Measurements from ENCODE around the gene RYR2. TPM values are rescaled to one million over a fixed set of nuclear protein-coding genes. Genes with fewer than 3 reads are reported as not detected.

RYR2 gene
- polyA plus RNA-seq, 2 of the 4 experiments (the other 2 are of a cell fraction) = 0.06 TPM; not detected in 1

DNA sequence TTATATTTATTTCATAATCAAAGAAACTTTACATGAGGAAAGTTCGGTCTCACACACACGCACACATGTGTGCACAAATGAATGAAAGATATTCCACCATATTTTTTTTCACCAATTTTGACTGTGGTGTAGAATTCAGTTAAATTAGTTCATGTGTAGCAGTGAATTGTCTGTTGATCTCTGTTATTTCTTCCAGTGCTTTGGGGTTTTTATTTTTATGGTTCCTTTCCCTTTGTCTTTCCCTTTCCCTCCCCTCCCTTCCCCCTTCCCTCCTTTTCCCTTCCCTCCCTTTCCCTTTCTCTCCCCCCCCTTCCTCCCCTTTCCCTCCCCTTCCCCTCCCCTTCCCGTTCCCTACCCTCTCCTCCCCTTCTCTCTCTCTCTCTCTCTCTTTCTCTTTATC lies 8.9 kb downstream of the RYR2 start:
- CTCF ChIA-PET = no interaction called here
- DNase-seq (ENCODE audit: low read depth in 1 of 2, low spot score in 1 of 2) = no peak
- Histone ChIP-seq H3K4me2 (no peak overlapping the region), H3K27ac (no peak overlapping the region), H3K4me1 (no peaks in the 10 kb centered on the region), H3K9me3 (no peaks in the 10 kb centered on the region), H3K4me3 (no peak overlapping the region)
- no peak for FAIRE-seq
- ATAC-seq = no peak
- POLR2A ChIA-PET = no interaction called here
- WGBS (ENCODE audit: missing lambda C conversion rate) = 43% methylated on average over 2 of the region's 3 CpGs
- no peak for TF ChIP-seq MAZ (IDR thresholded peaks at IDR 0.05; ENCODE audit: borderline replicate concordance, low read depth, low read length)
- no peak for TF ChIP-seq ZC3H11A (IDR thresholded peaks at IDR 0.05)
- TF ChIP-seq NR3C1 (IDR thresholded peaks at IDR 0.05) = no peak

GRCh38 chr1:237054313-237054712 lies 12.3 kb downstream of the RYR2 start:
- no peak overlapping the region for H3K27ac ChIP-seq
- TF ChIP-seq, protein P1, sequence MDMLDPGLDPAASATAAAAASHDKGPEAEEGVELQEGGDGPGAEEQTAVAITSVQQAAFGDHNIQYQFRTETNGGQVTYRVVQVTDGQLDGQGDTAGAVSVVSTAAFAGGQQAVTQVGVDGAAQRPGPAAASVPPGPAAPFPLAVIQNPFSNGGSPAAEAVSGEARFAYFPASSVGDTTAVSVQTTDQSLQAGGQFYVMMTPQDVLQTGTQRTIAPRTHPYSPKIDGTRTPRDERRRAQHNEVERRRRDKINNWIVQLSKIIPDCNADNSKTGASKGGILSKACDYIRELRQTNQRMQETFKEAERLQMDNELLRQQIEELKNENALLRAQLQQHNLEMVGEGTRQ (IDR thresholded peaks at IDR 0.05) = no peak
- no peak for TF ChIP-seq RCOR1 (IDR thresholded peaks at IDR 0.05; ENCODE audit: low read depth, low read length)
- TF ChIP-seq ZNF302 (CRISPR knock-in tag; IDR thresholded peaks at IDR 0.05) = no peak
- no peak for TF ChIP-seq JUN (IDR thresholded peaks at IDR 0.05)
- TF ChIP-seq CEBPB (IDR thresholded peaks at IDR 0.05) = no peak
- TF ChIP-seq, protein P2, sequence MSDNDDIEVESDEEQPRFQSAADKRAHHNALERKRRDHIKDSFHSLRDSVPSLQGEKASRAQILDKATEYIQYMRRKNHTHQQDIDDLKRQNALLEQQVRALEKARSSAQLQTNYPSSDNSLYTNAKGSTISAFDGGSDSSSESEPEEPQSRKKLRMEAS (IDR thresholded peaks at IDR 0.05) = no peak
- H3K4me1 ChIP-seq = no peaks in the 10 kb centered on the region
- ChIA-PET POLR2A (no interaction called here), CTCF (no interaction called here)
- DNase-seq (ENCODE audit: low read depth in 1 of 2, low spot score in 1 of 2) (no peak), FAIRE-seq (no peak), ATAC-seq (no peak)
- H3K4me2 ChIP-seq = no peak overlapping the region
- H3K9me3 ChIP-seq = no peaks in the 10 kb centered on the region
- WGBS (ENCODE audit: missing lambda C conversion rate) = 16% methylated on average over 2 of the region's 2 CpGs
- no peak overlapping the region for H3K4me3 ChIP-seq

GRCh38 chr1:237058470-237058869 lies 16.5 kb downstream of the RYR2 start:
- H3K9me3 ChIP-seq = no peaks in the 10 kb centered on the region
- no peak overlapping the region for H3K4me3 ChIP-seq
- CTCF ChIA-PET = no interaction called here
- no peak for DNase-seq (ENCODE audit: low read depth in 1 of 2, low spot score in 1 of 2)
- H3K4me2 ChIP-seq = no peak overlapping the region
- FAIRE-seq = no peak
- TF ChIP-seq RNF2 (IDR thresholded peaks at IDR 0.05; ENCODE audit: borderline replicate concordance, low read depth) (no peak), TFCP2L1 (CRISPR knock-in tag; IDR thresholded peaks at IDR 0.05) (no peak), SMC3 (IDR thresholded peaks at IDR 0.05) (no peak), EHMT2 (IDR thresholded peaks at IDR 0.05; ENCODE audit: low read depth) (no peak), ZC3H11A (IDR thresholded peaks at IDR 0.05) (no peak), CTCF (IDR thresholded peaks at IDR 0.05) (no peak), RCOR1 (IDR thresholded peaks at IDR 0.05; ENCODE audit: low read depth, low read length) (no peak), HEYL (CRISPR knock-in tag; IDR thresholded peaks at IDR 0.05) (no peak), TP53 (CRISPR knock-in tag; IDR thresholded peaks at IDR 0.05) (no peak), SREBF2 (IDR thresholded peaks at IDR 0.05) (no peak), ZFP36 (IDR thresholded peaks at IDR 0.05; ENCODE audit: borderline replicate concordance, partially characterized antibody) (no peak), HOXA7 (CRISPR knock-in tag; IDR thresholded peaks at IDR 0.05) (no peak)
- TF ChIP-seq, protein P3, sequence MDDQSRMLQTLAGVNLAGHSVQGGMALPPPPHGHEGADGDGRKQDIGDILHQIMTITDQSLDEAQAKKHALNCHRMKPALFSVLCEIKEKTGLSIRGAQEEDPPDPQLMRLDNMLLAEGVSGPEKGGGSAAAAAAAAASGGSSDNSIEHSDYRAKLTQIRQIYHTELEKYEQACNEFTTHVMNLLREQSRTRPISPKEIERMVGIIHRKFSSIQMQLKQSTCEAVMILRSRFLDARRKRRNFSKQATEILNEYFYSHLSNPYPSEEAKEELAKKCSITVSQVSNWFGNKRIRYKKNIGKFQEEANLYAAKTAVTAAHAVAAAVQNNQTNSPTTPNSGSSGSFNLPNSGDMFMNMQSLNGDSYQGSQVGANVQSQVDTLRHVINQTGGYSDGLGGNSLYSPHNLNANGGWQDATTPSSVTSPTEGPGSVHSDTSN (IDR thresholded peaks at IDR 0.05) = no peak
- H3K4me1 ChIP-seq = no peaks in the 10 kb centered on the region
- no peak for ATAC-seq
- 19% methylated on average over 9 of the region's 9 CpGs for WGBS (ENCODE audit: missing lambda C conversion rate)
- H3K27ac ChIP-seq = no peak overlapping the region
- POLR2A ChIA-PET = no interaction called here

All from A549 (cell line).